Activated T-helper 17 cell treated with anti-CD3 and anti-CD28 coated beads, Interleukin-2, amount 50 U/mL, for 72 hours (primary cell): ENCODE data around the gene NSUN6. TPM values are rescaled to one million over a fixed set of nuclear protein-coding genes. Genes with fewer than 3 reads are reported as not detected.
A peak's percentile ranks its signal among the peaks of the same experiment; 100 is the strongest.

Source experiments
- ATAC-seq: fragments of 150-1000 bp; cut with Tn5 transposase; replicated peaks from 2 replicates; pipeline ENCODE4 v1.10.0; 2021; ENCODE audit warnings: mild to moderate bottlenecking, moderate library complexity
- H3K27ac Mint-ChIP-seq: one replicate; pipeline ENCODE4 v1.8.0; 2022; ENCODE audit warnings: mixed read lengths
- H3K27me3 Mint-ChIP-seq: one replicate; pipeline ENCODE4 v1.8.0; 2022; ENCODE audit warnings: mixed read lengths
- H3K36me3 Mint-ChIP-seq: one replicate; pipeline ENCODE4 v1.8.0; 2022; ENCODE audit warnings: low read depth, mild to moderate bottlenecking, mixed read lengths
- H3K4me1 Mint-ChIP-seq: one replicate; pipeline ENCODE4 v1.8.0; 2022; ENCODE audit warnings: mixed read lengths
- H3K4me3 Mint-ChIP-seq: one replicate; pipeline ENCODE4 v1.8.0; 2022; ENCODE audit warnings: mild to moderate bottlenecking, mixed read lengths
- H3K9me3 Mint-ChIP-seq: one replicate; pipeline ENCODE4 v1.8.0; 2022; ENCODE audit warnings: mixed read lengths
- total RNA-seq, 2 donors: library from RNA; stranded (reverse); gene quantifications; one replicate each; pipeline ENCODE4 v1.2.3, GENCODE V29; 2022

The NSUN6 gene
- total RNA-seq, 2 donors from 2014 or later: 16.5 to 25.4 TPM

DNA sequence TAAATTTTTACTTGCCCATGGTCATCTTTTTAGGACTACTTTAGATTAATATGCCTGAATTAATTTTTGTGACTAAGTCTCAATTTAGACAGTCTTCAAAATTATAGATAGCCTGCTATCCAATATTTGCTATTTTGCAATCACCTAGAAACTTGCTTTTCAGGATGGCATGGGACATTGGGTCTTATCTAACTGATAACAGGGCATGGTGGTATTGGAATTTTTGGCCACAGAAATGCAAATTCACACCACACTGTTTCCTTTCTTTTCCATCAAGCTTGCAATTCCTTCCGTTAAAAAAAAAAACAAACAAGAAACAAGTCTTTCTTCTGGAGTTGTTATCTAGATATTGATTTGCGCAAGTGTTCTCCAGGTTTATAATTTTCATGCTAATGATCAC lies 16.6 kb upstream of the NSUN6 start:
- Mint-ChIP-seq H3K27me3 (no peaks in the 10 kb centered on the region), H3K4me1 (peaks cover 16% of the 10 kb centered on the region), H3K4me3 (no peak overlapping the region), H3K27ac (no peak overlapping the region), H3K9me3 (no peaks in the 10 kb centered on the region), H3K36me3 (peaks cover 95% of the 10 kb centered on the region)
- no peak for ATAC-seq

DNA sequence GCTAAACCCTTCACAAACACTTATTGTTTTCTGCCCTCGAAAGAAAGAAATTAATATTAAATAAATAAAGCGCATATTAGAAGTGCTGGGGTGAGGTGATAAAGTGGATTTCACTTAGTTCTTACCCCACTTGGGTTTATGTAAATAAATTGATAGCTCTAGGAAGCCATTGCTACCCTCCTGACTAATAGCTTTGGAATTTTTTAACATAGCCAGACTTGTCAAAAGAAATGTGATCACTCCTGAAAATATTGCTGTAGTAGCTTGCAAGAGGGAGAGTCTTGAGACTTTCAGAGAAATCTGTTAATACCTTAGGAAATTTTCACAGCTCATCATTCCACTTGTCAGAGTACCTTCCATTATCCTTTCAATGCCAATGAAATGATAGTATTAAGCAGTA lies 15.4 kb upstream of the NSUN6 start:
- Mint-ChIP-seq H3K27ac (no peak overlapping the region), H3K4me3 (no peak overlapping the region), H3K36me3 (peaks cover 94% of the 10 kb centered on the region), H3K9me3 (no peaks in the 10 kb centered on the region), H3K27me3 (no peaks in the 10 kb centered on the region), H3K4me1 (peaks cover 22% of the 10 kb centered on the region)
- no peak for ATAC-seq

DNA sequence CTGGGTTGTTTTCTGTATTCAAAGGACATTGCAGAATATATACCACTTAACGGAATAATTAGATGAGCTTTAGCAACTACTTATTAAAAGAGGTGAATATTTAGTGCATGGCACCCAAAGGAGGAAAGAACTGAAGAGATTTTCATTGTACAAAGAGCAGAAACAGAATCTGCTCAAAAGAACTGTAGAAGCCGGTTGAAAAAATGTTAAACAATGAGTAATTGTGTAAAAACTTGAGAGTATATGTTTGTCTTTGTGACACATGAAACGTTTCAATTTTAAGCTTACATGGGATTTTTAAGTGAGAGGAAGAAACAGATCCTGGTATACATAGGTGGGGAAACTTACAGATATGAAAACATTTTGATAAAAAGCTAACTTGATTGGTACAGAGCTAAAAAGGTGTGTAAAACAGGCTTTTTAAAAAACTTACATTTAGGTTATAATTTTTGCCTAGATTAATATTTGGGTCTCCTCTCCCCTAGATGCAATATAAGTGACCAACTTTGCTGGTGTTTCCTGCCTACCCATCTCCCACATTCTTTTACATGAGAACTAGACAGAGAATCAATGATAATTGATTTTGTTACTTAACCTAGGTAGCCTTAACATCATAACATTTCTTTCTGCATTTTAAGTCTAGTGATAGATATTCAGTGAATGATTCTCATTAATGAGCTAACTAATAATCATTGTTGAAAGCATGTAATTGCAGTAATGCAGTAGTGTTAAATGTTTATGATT lies 14.6 kb upstream of the NSUN6 start:
- Mint-ChIP-seq H3K4me1 (peaks cover 31% of the 10 kb centered on the region), H3K9me3 (no peaks in the 10 kb centered on the region), H3K4me3 (peak overlapping the region; percentile 6), H3K27ac (no peak overlapping the region), H3K27me3 (no peaks in the 10 kb centered on the region), H3K36me3 (peaks cover 94% of the 10 kb centered on the region)
- no peak for ATAC-seq

DNA sequence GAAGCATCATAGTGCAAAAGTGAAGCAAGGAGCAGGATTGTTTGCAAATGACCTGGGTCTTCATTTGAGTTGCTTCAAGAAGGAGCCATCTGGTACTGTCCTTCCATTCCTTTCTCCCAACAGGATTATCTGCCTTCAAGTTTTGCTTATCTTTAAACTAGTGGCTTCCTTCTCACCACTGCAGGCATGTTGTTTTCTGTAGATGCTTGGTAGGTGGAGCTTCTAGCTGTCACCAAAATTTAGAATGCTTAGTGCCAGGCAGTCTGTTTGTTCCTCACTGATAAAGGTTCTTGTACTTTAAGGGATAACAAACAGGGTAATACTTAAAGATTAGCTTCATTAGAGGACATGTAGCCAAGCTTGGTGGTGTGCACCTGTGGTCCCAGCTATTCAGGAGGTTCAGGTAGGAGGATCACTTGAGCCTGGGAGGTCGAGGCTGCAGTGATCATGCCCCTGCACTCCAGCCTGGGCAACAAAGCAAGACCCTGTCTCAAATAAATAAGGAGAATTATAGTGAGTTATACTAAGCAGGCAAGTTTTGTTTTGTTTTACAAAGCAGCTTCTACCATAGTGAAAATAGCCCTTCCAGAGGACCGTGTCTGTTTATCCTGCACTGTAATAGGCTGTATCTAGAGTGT lies 13.6 kb upstream of the NSUN6 start:
- Mint-ChIP-seq H3K4me3 (no peak overlapping the region), H3K9me3 (no peaks in the 10 kb centered on the region), H3K27ac (no peak overlapping the region), H3K36me3 (peaks cover 93% of the 10 kb centered on the region), H3K27me3 (no peaks in the 10 kb centered on the region), H3K4me1 (peaks cover 32% of the 10 kb centered on the region)
- no peak for ATAC-seq

DNA sequence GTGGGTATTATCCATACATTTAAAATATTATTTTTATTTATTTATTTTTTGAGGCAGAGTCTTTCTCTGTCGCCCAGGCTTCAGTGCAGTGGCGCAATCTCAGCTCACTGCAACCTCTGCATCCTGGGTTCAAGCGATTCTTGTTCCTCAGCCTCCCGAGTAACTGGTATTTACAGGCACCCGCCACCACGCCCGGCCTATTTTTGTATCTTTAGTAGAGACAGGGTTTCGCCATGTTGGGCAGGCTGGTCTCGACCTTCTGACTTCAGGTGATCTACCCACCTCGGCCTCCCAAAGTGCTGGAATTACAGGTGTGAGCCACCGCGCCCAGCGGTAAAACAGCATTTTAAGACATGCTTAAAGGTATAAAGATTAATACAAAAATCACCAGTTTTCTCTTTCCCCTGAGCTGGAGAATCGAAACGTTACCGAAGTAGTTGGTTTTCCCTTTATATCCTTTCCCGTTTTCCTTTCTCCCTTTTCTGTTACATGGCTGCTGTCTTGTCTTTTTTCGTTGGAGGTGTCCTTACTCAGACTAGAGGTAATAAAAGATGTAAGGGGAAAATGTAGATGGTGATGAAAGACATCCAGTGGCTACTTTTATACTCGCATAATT lies 9.5 kb upstream of the NSUN6 start:
- Mint-ChIP-seq H3K27ac (peak overlapping the region; percentile 96), H3K36me3 (peaks cover 60% of the 10 kb centered on the region), H3K27me3 (no peaks in the 10 kb centered on the region), H3K4me3 (peak overlapping the region; percentile 97), H3K9me3 (no peaks in the 10 kb centered on the region), H3K4me1 (peaks cover 27% of the 10 kb centered on the region)
- ATAC-seq: no peak

- no peaks in the 10 kb centered on the region for H3K27me3 Mint-ChIP-seq
- peaks cover 51% of the 10 kb centered on the region for H3K36me3 Mint-ChIP-seq
- H3K9me3 Mint-ChIP-seq: no peaks in the 10 kb centered on the region
- peaks cover 18% of the 10 kb centered on the region for H3K4me1 Mint-ChIP-seq
- peak overlapping the region; percentile 97 for H3K4me3 Mint-ChIP-seq
- ATAC-seq: peak; percentile 13
- H3K27ac Mint-ChIP-seq: peak overlapping the region; percentile 96
Observed at GRCh38 chr10:18659819-18660535, 8.6 kb upstream of the NSUN6 start.

DNA sequence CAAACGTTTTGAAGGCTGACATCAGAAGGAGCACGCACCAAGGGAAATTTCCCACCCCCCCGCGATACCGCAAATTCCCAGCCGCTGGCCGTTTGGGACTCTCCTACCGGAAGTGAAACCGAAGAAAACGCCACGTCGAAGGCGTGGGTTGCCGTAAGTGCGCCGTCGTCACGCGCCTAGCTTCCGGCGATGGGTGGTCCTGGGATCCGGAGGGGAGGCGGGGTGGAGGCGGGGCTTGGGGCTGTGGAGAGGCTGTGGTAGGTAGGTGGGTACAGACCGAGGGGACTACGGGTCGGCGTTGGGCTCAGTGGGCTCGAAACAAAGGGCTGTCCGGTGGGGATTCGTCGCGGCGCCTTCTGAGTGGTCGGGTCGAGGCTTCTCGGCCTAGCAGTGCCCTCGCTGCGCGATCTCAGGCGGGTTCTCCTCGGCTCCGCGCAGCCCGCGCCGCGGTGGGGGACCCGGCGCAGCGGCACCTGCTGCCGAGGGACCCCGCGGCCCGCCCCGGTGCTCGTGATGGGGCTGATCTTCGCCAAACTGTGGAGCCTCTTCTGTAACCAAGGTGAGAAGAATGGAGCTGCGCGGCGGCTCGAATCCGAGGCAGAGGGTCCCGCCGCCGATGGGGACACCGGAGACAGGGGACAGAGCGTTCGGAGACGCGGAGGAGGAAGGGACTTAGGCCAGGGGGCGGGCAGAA lies 7.9 kb upstream of the NSUN6 start, which contains the start of gene ARL5B:
TSS of gene ARL5B (plus strand) at position 307 of the 694 bp plus-strand sequence. CDS start at position 514, 207 bp downstream.
- H3K36me3 Mint-ChIP-seq: peaks cover 44% of the 10 kb centered on the region
- peaks cover 15% of the 10 kb centered on the region for H3K4me1 Mint-ChIP-seq
- no peaks in the 10 kb centered on the region for H3K27me3 Mint-ChIP-seq
- ATAC-seq: peak; percentile 95
- H3K9me3 Mint-ChIP-seq: no peaks in the 10 kb centered on the region
- peak within 1 kb of the TSS; percentile 96 for H3K27ac Mint-ChIP-seq
- H3K4me3 Mint-ChIP-seq: peak within 1 kb of the TSS; percentile 97

GRCh38 chr10:18658271-18659124 lies 7.1 kb upstream of the NSUN6 start:
- no peak for ATAC-seq
- peak overlapping the region; percentile 96 for H3K27ac Mint-ChIP-seq

GRCh38 chr10:18656724-18657123 lies 5.3 kb upstream of the NSUN6 start:
- Mint-ChIP-seq H3K27ac (no peak overlapping the region), H3K4me1 (peaks cover 16% of the 10 kb centered on the region)

More at GRCh38 chr10:18658271-18659124, 7.1 kb upstream of the NSUN6 start:
- peak overlapping the region; percentile 97 for H3K4me3 Mint-ChIP-seq
- peaks cover 15% of the 10 kb centered on the region for H3K4me1 Mint-ChIP-seq
- peaks cover 38% of the 10 kb centered on the region for H3K36me3 Mint-ChIP-seq
- H3K9me3 Mint-ChIP-seq: no peaks in the 10 kb centered on the region
- H3K27me3 Mint-ChIP-seq: no peaks in the 10 kb centered on the region

DNA sequence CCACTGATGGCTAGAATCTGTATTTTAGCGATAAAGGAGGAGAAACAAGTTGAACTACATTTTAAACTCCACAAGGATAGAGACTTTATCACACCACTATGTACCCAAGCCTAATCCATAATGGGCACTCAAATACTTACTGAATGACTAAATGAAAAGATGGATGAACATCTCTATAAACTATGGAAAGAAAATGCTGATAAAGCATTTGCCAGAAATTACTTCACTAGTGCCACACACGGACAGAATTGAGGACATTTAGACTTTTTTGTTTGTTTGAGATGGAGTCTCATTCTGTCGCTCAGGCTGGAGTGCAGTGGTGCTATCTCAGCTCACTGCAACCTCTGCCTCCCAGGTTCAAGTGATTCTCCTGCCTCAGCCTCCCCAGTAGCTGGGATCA lies 1.7 kb upstream of the NSUN6 start:
- H3K36me3 Mint-ChIP-seq: peaks cover 26% of the 10 kb centered on the region
- ATAC-seq: no peak
- H3K27me3 Mint-ChIP-seq: no peaks in the 10 kb centered on the region
- peak overlapping the region; percentile 96 for H3K4me3 Mint-ChIP-seq
- peak overlapping the region; percentile 94 for H3K27ac Mint-ChIP-seq
- peaks cover 19% of the 10 kb centered on the region for H3K4me1 Mint-ChIP-seq
- H3K9me3 Mint-ChIP-seq: no peaks in the 10 kb centered on the region

More at GRCh38 chr10:18656724-18657123, 5.3 kb upstream of the NSUN6 start:
- Mint-ChIP-seq H3K9me3 (no peaks in the 10 kb centered on the region), H3K27me3 (no peaks in the 10 kb centered on the region), H3K36me3 (peaks cover 23% of the 10 kb centered on the region), H3K4me3 (no peak overlapping the region)
- ATAC-seq: no peak

DNA sequence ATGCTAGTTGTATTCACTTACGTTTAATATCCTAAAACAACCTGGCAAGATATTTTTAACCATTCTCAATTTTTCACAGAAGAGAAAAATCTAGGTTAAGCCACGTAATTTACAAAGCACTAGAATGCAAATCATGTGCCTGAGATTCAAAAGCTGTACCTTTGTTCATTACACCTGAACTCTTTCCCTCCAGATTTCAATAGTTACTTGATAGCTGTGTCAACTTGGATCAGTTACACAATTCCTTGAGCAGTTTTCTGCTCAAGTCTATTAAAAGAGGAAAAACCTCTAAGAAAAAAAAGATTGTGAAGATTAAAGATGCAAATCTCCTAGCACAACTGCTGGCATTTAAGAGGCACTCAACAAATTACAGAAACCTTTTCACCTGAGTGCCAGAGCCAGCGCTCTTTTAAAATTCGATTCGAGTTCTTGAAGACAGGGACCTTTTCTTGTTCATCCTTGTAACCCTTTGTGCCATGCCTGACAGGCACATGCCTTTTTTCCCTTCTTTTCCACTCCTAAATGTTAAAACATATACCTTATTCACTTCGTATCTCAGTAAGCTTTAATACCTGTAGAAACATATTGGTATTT lies 886 bp downstream of the NSUN6 start:
- Mint-ChIP-seq H3K4me3 (peak overlapping the region; percentile 96), H3K9me3 (no peaks in the 10 kb centered on the region), H3K36me3 (peaks cover 51% of the 10 kb centered on the region), H3K4me1 (peaks cover 19% of the 10 kb centered on the region), H3K27ac (peak overlapping the region; percentile 94), H3K27me3 (no peaks in the 10 kb centered on the region)
- no peak for ATAC-seq

- Mint-ChIP-seq H3K4me3 (peak overlapping the region; percentile 96), H3K36me3 (peaks cover 57% of the 10 kb centered on the region), H3K9me3 (no peaks in the 10 kb centered on the region), H3K4me1 (peaks cover 19% of the 10 kb centered on the region), H3K27me3 (no peaks in the 10 kb centered on the region), H3K27ac (peak overlapping the region; percentile 94)
- ATAC-seq: no peak
Observed at GRCh38 chr10:18649364-18649959, 1.9 kb downstream of the NSUN6 start.
